WTC11 (cell line): Measurements from ENCODE around the gene PEAK1. TPM values are rescaled to one million over a fixed set of nuclear protein-coding genes. Genes with fewer than 3 reads are reported as not detected.

Source experiments
- AR ChIP-seq: fragments of 250-450 bp; sonication (Bioruptor Pico); IDR thresholded peaks from 2 replicates; pipeline ENCODE4 v1.9.0; 2021; ENCODE audit warnings: mild to moderate bottlenecking
- ATF1 ChIP-seq: sonication (generic); formaldehyde crosslinking; IDR thresholded peaks from 2 replicates; pipeline ENCODE4 v1.8.1; 2023; ENCODE audit warnings: mild to moderate bottlenecking, moderate library complexity, missing genetic modification reagents
- ATF3 ChIP-seq: sonication (generic); formaldehyde crosslinking; conservative IDR thresholded peaks from 2 replicates; pipeline ENCODE4 v1.8.1; 2022; ENCODE audit warnings: mild to moderate bottlenecking, missing genetic modification reagents
- ATF6 ChIP-seq: sonication (generic); formaldehyde crosslinking; IDR thresholded peaks from 2 replicates; pipeline ENCODE4 v1.8.1; 2023; ENCODE audit warnings: mild to moderate bottlenecking, missing genetic modification reagents
- CTCF ChIP-seq: fragments of 200-600 bp; IDR thresholded peaks from 2 replicates; pipeline ENCODE4 v1.8.0; 2022; ENCODE audit warnings: antibody characterized with exemption
- FOXK1 ChIP-seq: sonication (generic); formaldehyde crosslinking; IDR thresholded peaks from 2 replicates; pipeline ENCODE4 v1.8.0; 2022; ENCODE audit warnings: mild to moderate bottlenecking, moderate library complexity, missing genetic modification reagents
- GABPB1 ChIP-seq: sonication (generic); formaldehyde crosslinking; IDR thresholded peaks from 2 replicates; pipeline ENCODE4 v1.8.1; 2023; ENCODE audit warnings: mild to moderate bottlenecking, missing genetic modification reagents
- HMGA2 ChIP-seq: fragments of 250-450 bp; sonication (Bioruptor Pico); IDR thresholded peaks from 2 replicates; pipeline ENCODE4 v1.4.0; 2021; ENCODE audit warnings: mild to moderate bottlenecking, moderate library complexity
- IRF2 ChIP-seq: sonication (generic); formaldehyde crosslinking; IDR thresholded peaks from 2 replicates; pipeline ENCODE4 v1.8.0; 2022; ENCODE audit warnings: low read depth, missing genetic modification reagents, borderline replicate concordance
- MAX ChIP-seq: sonication (generic); formaldehyde crosslinking; IDR thresholded peaks from 2 replicates; pipeline ENCODE4 v1.8.0; 2022; ENCODE audit warnings: mild to moderate bottlenecking, missing genetic modification reagents
- MLX ChIP-seq: sonication (generic); formaldehyde crosslinking; IDR thresholded peaks from 2 replicates; pipeline ENCODE4 v1.8.1; 2023; ENCODE audit warnings: mild to moderate bottlenecking, missing genetic modification reagents, moderate library complexity
- MYBL2 ChIP-seq: sonication (generic); formaldehyde crosslinking; IDR thresholded peaks from 2 replicates; pipeline ENCODE4 v1.8.1; 2023; ENCODE audit warnings: mild to moderate bottlenecking, moderate library complexity, missing genetic modification reagents
- NFATC4 ChIP-seq: fragments of 250-450 bp; sonication (Bioruptor Pico); IDR thresholded peaks from 2 replicates; pipeline ENCODE4 v1.9.0; 2021; ENCODE audit warnings: mild to moderate bottlenecking
- NR1H2 ChIP-seq: sonication (generic); formaldehyde crosslinking; IDR thresholded peaks from 2 replicates; pipeline ENCODE4 v1.9.0; 2021; ENCODE audit warnings: mild to moderate bottlenecking, moderate library complexity, missing genetic modification reagents
- SMAD3 ChIP-seq: sonication (generic); formaldehyde crosslinking; IDR thresholded peaks from 2 replicates; pipeline ENCODE4 v1.8.0; 2022; ENCODE audit warnings: missing genetic modification reagents, mild to moderate bottlenecking, borderline replicate concordance
- SMAD4 ChIP-seq: sonication (generic); formaldehyde crosslinking; IDR thresholded peaks from 2 replicates; pipeline ENCODE4 v1.8.0; 2022; ENCODE audit warnings: mild to moderate bottlenecking, missing genetic modification reagents
- TCF7 ChIP-seq: sonication (generic); formaldehyde crosslinking; IDR thresholded peaks from 2 replicates; pipeline ENCODE4 v1.8.0; 2022; ENCODE audit warnings: mild to moderate bottlenecking, low read depth, missing genetic modification reagents, moderate library complexity
- TEAD1 ChIP-seq: sonication (generic); formaldehyde crosslinking; IDR thresholded peaks from 2 replicates; pipeline ENCODE4 v1.8.0; 2022; ENCODE audit warnings: mild to moderate bottlenecking, missing genetic modification reagents
- USF1 ChIP-seq: sonication (generic); formaldehyde crosslinking; IDR thresholded peaks from 2 replicates; pipeline ENCODE4 v1.8.0; 2022; ENCODE audit warnings: mild to moderate bottlenecking, missing genetic modification reagents
- USF2 ChIP-seq: sonication (generic); formaldehyde crosslinking; IDR thresholded peaks from 2 replicates; pipeline ENCODE4 v1.8.1; 2023; ENCODE audit warnings: mild to moderate bottlenecking, missing genetic modification reagents, moderate library complexity
- ZBTB21 ChIP-seq: sonication (generic); formaldehyde crosslinking; IDR thresholded peaks from 2 replicates; pipeline ENCODE4 v1.8.1; 2023; ENCODE audit warnings: mild to moderate bottlenecking, missing genetic modification reagents, borderline replicate concordance
- ZBTB43 ChIP-seq: sonication (generic); formaldehyde crosslinking; IDR thresholded peaks from 2 replicates; pipeline ENCODE4 v1.8.1; 2023; ENCODE audit warnings: mild to moderate bottlenecking, missing genetic modification reagents
- ZNF121 ChIP-seq: sonication (generic); formaldehyde crosslinking; IDR thresholded peaks from 2 replicates; pipeline ENCODE4 v1.8.0; 2023; ENCODE audit warnings: missing genetic modification reagents
- ZNF138 ChIP-seq: sonication (generic); formaldehyde crosslinking; conservative IDR thresholded peaks from 2 replicates; pipeline ENCODE4 v1.8.1; 2022; ENCODE audit warnings: mild to moderate bottlenecking, moderate library complexity, missing genetic modification reagents
- ZNF219 ChIP-seq: sonication (generic); formaldehyde crosslinking; IDR thresholded peaks from 2 replicates; pipeline ENCODE4 v1.8.0; 2023; ENCODE audit warnings: missing genetic modification reagents, mild to moderate bottlenecking, borderline replicate concordance
- ZNF232 ChIP-seq: sonication (generic); formaldehyde crosslinking; IDR thresholded peaks from 2 replicates; pipeline ENCODE4 v1.8.0; 2022; ENCODE audit warnings: mild to moderate bottlenecking, missing genetic modification reagents
- ZSCAN18 ChIP-seq: fragments of 250-450 bp; sonication (Bioruptor Pico); IDR thresholded peaks from 2 replicates; pipeline ENCODE4 v2.1.2; 2022; ENCODE audit warnings: mild to moderate bottlenecking, moderate library complexity
- total RNA-seq: library from RNA; stranded (reverse); gene quantifications from 3 replicates; pipeline ENCODE4 v1.2.3, GENCODE V29; 2021

Gene PEAK1
- total RNA-seq, 1 experiment from 2014 or later = 49.0 TPM

- no peak for TF ChIP-seq ATF6 (CRISPR knock-in tag)
- TF ChIP-seq ATF1 (CRISPR knock-in tag) = no peak
- TF ChIP-seq SMAD4 (CRISPR knock-in tag) = no peak
- no peak for TF ChIP-seq TEAD1 (CRISPR knock-in tag)
- peak; percentile 76; the same call in 1 of the 2 replicates for TF ChIP-seq MYBL2
- no peak for TF ChIP-seq USF1 (CRISPR knock-in tag)
- TF ChIP-seq ZNF232 (CRISPR knock-in tag) = 0 out of 2 replicates have a peak, but pooled peaks have one; percentile 44
- no peak for TF ChIP-seq CTCF
- no peak for TF ChIP-seq ZBTB43 (CRISPR knock-in tag)
- 0 out of 2 replicates have a peak, but pooled peaks have one; percentile 35 for TF ChIP-seq USF2 (CRISPR knock-in tag)
- no peak for TF ChIP-seq NFATC4 (CRISPR knock-in tag)
- no peak for TF ChIP-seq IRF2 (CRISPR knock-in tag)
- no peak for TF ChIP-seq ZSCAN18 (CRISPR knock-in tag)
- TF ChIP-seq MLX (CRISPR knock-in tag) = no peak
- TF ChIP-seq AR (CRISPR knock-in tag) = no peak
- no peak for TF ChIP-seq SMAD3 (CRISPR knock-in tag)
- no peak for TF ChIP-seq MAX (CRISPR knock-in tag)
- no peak for TF ChIP-seq ATF3 (CRISPR knock-in tag)
- TF ChIP-seq FOXK1 (CRISPR knock-in tag) = peak; percentile 78
- TF ChIP-seq ZNF138 (CRISPR knock-in tag) = no peak
- TF ChIP-seq HMGA2 = no peak
- no peak for TF ChIP-seq GABPB1 (CRISPR knock-in tag)
- no peak for TF ChIP-seq ZBTB21
- TF ChIP-seq ZNF121 = no peak
- TF ChIP-seq ZNF219 (CRISPR knock-in tag) = no peak
- no peak for TF ChIP-seq TCF7 (CRISPR knock-in tag)
- TF ChIP-seq NR1H2 (CRISPR knock-in tag) = no peak
Observed at GRCh38 chr15:77070495-77071304, 349.2 kb downstream of the PEAK1 start, which contains the start of gene TSPAN3 (continued).
